Trophoblast cell (in vitro differentiated cells and primary cell): ENCODE results near the gene NPIPB2. TPM values are rescaled to one million over a fixed set of nuclear protein-coding genes. Genes with fewer than 3 reads are reported as not detected.
"Not testable (repeated sequence)": the region's sequence is repeated elsewhere in the genome, so short reads cannot be mapped to it uniquely, and the experiment has no call there.

Source experiments
- DNase-seq, 2 donors: peaks; one replicate each; pipeline ENCODE4 v3.0.0-alpha.2; 2016
- H2AFZ ChIP-seq: 2 replicates; pipeline ENCODE4 v1.6.1; 2013; ENCODE audit warnings: low read length, moderate library complexity, mild to moderate bottlenecking; ENCODE audit not compliant: insufficient read depth, poor library complexity
- H2AK5ac ChIP-seq: 2 replicates; pipeline ENCODE4 v1.6.1; 2013; ENCODE audit warnings: mild to moderate bottlenecking, low read length
- H2BK120ac ChIP-seq: 2 replicates; pipeline ENCODE4 v1.6.1; 2013; ENCODE audit warnings: low read length, mild to moderate bottlenecking, moderate library complexity; ENCODE audit not compliant: insufficient read depth, poor library complexity
- H2BK12ac ChIP-seq: 2 replicates; pipeline ENCODE4 v1.6.1; 2013; ENCODE audit warnings: mild to moderate bottlenecking, low read length, moderate library complexity
- H2BK5ac ChIP-seq: 2 replicates; pipeline ENCODE4 v1.6.1; 2013; ENCODE audit warnings: low read length, low read depth, moderate library complexity, mild to moderate bottlenecking; ENCODE audit not compliant: poor library complexity
- H3K14ac ChIP-seq: 2 replicates; pipeline ENCODE4 v1.6.1; 2013; ENCODE audit warnings: mild to moderate bottlenecking, low read length
- H3K18ac ChIP-seq: 2 replicates; pipeline ENCODE4 v1.6.1; 2013; ENCODE audit warnings: mild to moderate bottlenecking, low read length
- H3K23ac ChIP-seq: 2 replicates; pipeline ENCODE4 v1.6.1; 2013; ENCODE audit warnings: low read length
- H3K27ac ChIP-seq: 2 replicates; pipeline ENCODE4 v1.5.1; 2013; ENCODE audit warnings: low read depth, mild to moderate bottlenecking, inconsistent platforms, low read length, moderate library complexity
- H3K27me3 ChIP-seq: 2 replicates; pipeline ENCODE4 v1.6.1; 2013; ENCODE audit warnings: inconsistent platforms, mild to moderate bottlenecking, low read length, moderate library complexity; ENCODE audit not compliant: insufficient read depth
- H3K36me3 ChIP-seq, 2 experiments: 1 replicate in 1 of 2; 2 replicates in 1 of 2; pipeline ENCODE4 v1.6.1; 2013; ENCODE audit warnings: low read length in 2 of 2, mild to moderate bottlenecking in 2 of 2, moderate library complexity in 1 of 2; ENCODE audit not compliant: insufficient read depth in 2 of 2, control insufficient read depth in 1 of 2
- H3K4ac ChIP-seq: 2 replicates; pipeline ENCODE4 v1.6.1; 2013; ENCODE audit warnings: low read depth, mild to moderate bottlenecking, low read length, moderate library complexity
- H3K4me1 ChIP-seq, 2 experiments: 1 replicate in 1 of 2; 2 replicates in 1 of 2; pipeline ENCODE4 v1.6.1; 2013; ENCODE audit warnings: low read length in 2 of 2, mild to moderate bottlenecking in 2 of 2, moderate library complexity in 1 of 2; ENCODE audit not compliant: insufficient read depth in 2 of 2, control insufficient read depth in 1 of 2
- H3K4me2 ChIP-seq: 2 replicates; pipeline ENCODE4 v1.6.1; 2013; ENCODE audit warnings: inconsistent platforms, mild to moderate bottlenecking, low read length, moderate library complexity
- H3K4me3 ChIP-seq: 2 replicates; pipeline ENCODE4 v1.5.1; 2013; ENCODE audit warnings: mild to moderate bottlenecking, low read depth, low read length, inconsistent platforms
- H3K79me1 ChIP-seq: one replicate; pipeline ENCODE4 v1.6.1; 2013; ENCODE audit warnings: low read length
- H3K79me2 ChIP-seq: 2 replicates; pipeline ENCODE4 v1.6.1; 2013; ENCODE audit warnings: low read length, mild to moderate bottlenecking; ENCODE audit not compliant: control insufficient read depth, insufficient read depth, poor library complexity
- H3K9ac ChIP-seq: 2 replicates; pipeline ENCODE4 v1.6.1; 2013; ENCODE audit warnings: mild to moderate bottlenecking, low read length
- H3K9me3 ChIP-seq: 2 replicates; pipeline ENCODE4 v1.6.1; 2013; ENCODE audit warnings: low read depth, mild to moderate bottlenecking, control low read depth, inconsistent platforms, low read length; ENCODE audit not compliant: insufficient read depth
- H4K12ac ChIP-seq: 2 replicates; pipeline ENCODE4 v1.6.1; 2013; ENCODE audit warnings: low read depth, mild to moderate bottlenecking, low read length, moderate library complexity
- H4K8ac ChIP-seq: 2 replicates; pipeline ENCODE4 v1.6.1; 2013; ENCODE audit warnings: low read depth, mild to moderate bottlenecking, low read length, moderate library complexity
- H4K91ac ChIP-seq: one replicate; pipeline ENCODE4 v1.6.1; 2013; ENCODE audit warnings: low read depth, mild to moderate bottlenecking, low read length, moderate library complexity
- WGBS: extraction: QIAGEN DNeasy Blood & Tissue Kit; methylation state at CpG from one replicate; pipeline ENCODE4 v1.1.7; 2013; ENCODE audit warnings: missing lambda C conversion rate; ENCODE audit not compliant: insufficient read length, insufficient coverage; ENCODE audit errors: extremely low coverage; 5-methylcytosine and 5-hydroxymethylcytosine counted together
- polyA plus RNA-seq: library from polyadenylated mRNA; stranded (reverse); fragments of 200-250 nt; gene quantifications from 2 replicates; pipeline ENCODE4 v1.2.3, GENCODE V29; 2013

The NPIPB2 gene
- polyA plus RNA-seq, result 2.4 and 3.1 TPM in 2 replicates

- WGBS, result no CpG with 5 or more reads among the region's 4 CpGs
- H3K79me1 ChIP-seq, H3K36me3 ChIP-seq, H3K18ac ChIP-seq, H2BK5ac ChIP-seq, H2BK120ac ChIP-seq, H3K9ac ChIP-seq, H2BK12ac ChIP-seq, H3K4ac ChIP-seq, H3K14ac ChIP-seq, H3K9me3 ChIP-seq, H4K12ac ChIP-seq, H3K79me2 ChIP-seq, H2AFZ ChIP-seq, H3K4me2 ChIP-seq, H3K27me3 ChIP-seq, H4K8ac ChIP-seq, H3K4me3 ChIP-seq, H2AK5ac ChIP-seq, DNase-seq, H4K91ac ChIP-seq, H3K23ac ChIP-seq, H3K27ac ChIP-seq, H3K4me1 ChIP-seq: not testable (repeated sequence)
Observed at GRCh38 chr16:11941945-11942344, at the start of gene NPIPB2. Gene NPIPB2, minus strand, starts transcription at chr16:11942045. Its CDS starts 0 bp downstream, at chr16:11942045.

- Histone ChIP-seq H3K27me3 (no peaks in the 10 kb centered on the region), H3K4me3 (no peak overlapping the region), H2AK5ac (no peak overlapping the region), H2BK12ac (no peak overlapping the region), H2BK5ac (no peak overlapping the region), H4K12ac (no peak overlapping the region), H2AFZ (no peak overlapping the region), H3K14ac (no peak overlapping the region), H3K9me3 (no peaks in the 10 kb centered on the region), H3K4ac (no peak overlapping the region), H3K4me2 (no peak overlapping the region), H3K27ac (no peak overlapping the region), H4K91ac (no peak overlapping the region), H2BK120ac (no peak overlapping the region), H3K36me3 (no peaks in the 10 kb centered on the region), H3K4me1 (peaks cover 2 to 6% of the 10 kb centered on the region in 2 experiments), H3K79me2 (no peaks in the 10 kb centered on the region), H3K9ac (no peak overlapping the region), H3K79me1 (no peaks in the 10 kb centered on the region), H3K18ac (no peak overlapping the region), H3K23ac (no peak overlapping the region), H4K8ac (no peak overlapping the region)
- no peak for DNase-seq
- WGBS, result no CpG with 5 or more reads among the region's 11 CpGs
Observed at GRCh38 chr16:11990702-11991390, 49.0 kb upstream of the NPIPB2 start.

- Histone ChIP-seq H2BK120ac (no peak overlapping the region), H3K9me3 (no peaks in the 10 kb centered on the region), H2AK5ac (no peak overlapping the region), H2BK12ac (no peak overlapping the region), H2AFZ (no peak overlapping the region), H3K27ac (no peak overlapping the region), H3K14ac (no peak overlapping the region), H3K23ac (no peak overlapping the region), H3K4ac (no peak overlapping the region), H3K79me2 (no peaks in the 10 kb centered on the region), H4K8ac (no peak overlapping the region), H3K4me3 (no peak overlapping the region), H3K36me3 (no peaks in the 10 kb centered on the region), H3K79me1 (no peaks in the 10 kb centered on the region), H4K91ac (no peak overlapping the region), H3K27me3 (no peaks in the 10 kb centered on the region), H3K9ac (no peak overlapping the region), H3K4me2 (no peak overlapping the region), H2BK5ac (no peak overlapping the region), H3K4me1 (no peaks in the 10 kb centered on the region), H4K12ac (no peak overlapping the region), H3K18ac (no peak overlapping the region)
- no peak for DNase-seq
- WGBS, result no CpG with 5 or more reads among the region's 5 CpGs
Observed at GRCh38 chr16:11988258-11988978, 46.6 kb upstream of the NPIPB2 start.

- peak in 1 of 2 donors; percentile 66 for DNase-seq
- H4K12ac ChIP-seq, result no peak overlapping the region
- no peaks in the 10 kb centered on the region for H3K79me1 ChIP-seq
- H3K14ac ChIP-seq, result no peak overlapping the region
- H2BK120ac ChIP-seq, result no peak overlapping the region
- no CpG with 5 or more reads among the region's 12 CpGs for WGBS
- no peak overlapping the region for H3K9ac ChIP-seq
- no peaks in the 10 kb centered on the region for H3K4me1 ChIP-seq
- no peaks in the 10 kb centered on the region for H3K79me2 ChIP-seq
- H3K4ac ChIP-seq, result no peak overlapping the region
- no peak overlapping the region for H4K8ac ChIP-seq
- no peak overlapping the region for H2BK5ac ChIP-seq
- H2AK5ac ChIP-seq, result no peak overlapping the region
- H3K27ac ChIP-seq, result no peak overlapping the region
- no peaks in the 10 kb centered on the region for H3K36me3 ChIP-seq
- H3K4me2 ChIP-seq, result no peak overlapping the region
- H3K4me3 ChIP-seq, result no peak overlapping the region
- no peaks in the 10 kb centered on the region for H3K9me3 ChIP-seq
- no peak overlapping the region for H2BK12ac ChIP-seq
- no peak overlapping the region for H2AFZ ChIP-seq
- no peaks in the 10 kb centered on the region for H3K27me3 ChIP-seq
- no peak overlapping the region for H3K23ac ChIP-seq
- no peak overlapping the region for H4K91ac ChIP-seq
- H3K18ac ChIP-seq, result no peak overlapping the region
Observed at GRCh38 chr16:11986521-11987057, 44.7 kb upstream of the NPIPB2 start.
